ENCODE measurements around the gene IRX4.

DNA sequence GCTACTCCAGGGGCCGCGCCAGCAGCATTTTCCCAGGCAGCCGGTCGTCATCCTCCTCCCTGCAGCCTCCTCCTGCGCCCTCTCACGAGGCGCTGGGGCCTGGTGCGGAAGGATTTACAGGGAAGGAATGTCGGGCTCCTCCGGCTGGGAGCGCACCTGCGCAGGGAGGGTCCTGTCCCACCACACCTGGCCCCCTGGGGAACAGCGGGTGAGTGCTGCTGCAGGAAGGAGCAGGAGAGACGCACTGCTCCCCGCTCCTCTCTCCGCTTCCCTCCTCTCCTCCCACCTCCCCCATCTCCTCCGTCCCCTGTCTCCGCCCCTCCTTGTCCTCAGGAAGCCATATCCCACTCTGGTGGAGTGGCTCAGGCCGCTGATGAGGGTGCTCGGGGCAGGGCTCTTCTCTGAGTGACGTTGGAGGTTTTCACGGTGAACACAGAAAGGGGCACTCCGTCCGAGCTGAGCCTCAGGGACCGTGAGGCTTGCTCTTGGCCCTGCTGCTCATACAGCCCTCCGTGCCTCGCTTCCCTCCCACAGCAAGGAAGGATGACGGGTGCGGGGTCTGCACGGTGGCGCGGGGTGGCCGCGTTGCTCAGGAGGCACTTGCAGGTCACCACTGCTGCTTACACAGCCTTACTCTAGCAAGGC lies 31.3 kb downstream of the IRX4 start:
- TF ChIP-seq, protein P1, sequence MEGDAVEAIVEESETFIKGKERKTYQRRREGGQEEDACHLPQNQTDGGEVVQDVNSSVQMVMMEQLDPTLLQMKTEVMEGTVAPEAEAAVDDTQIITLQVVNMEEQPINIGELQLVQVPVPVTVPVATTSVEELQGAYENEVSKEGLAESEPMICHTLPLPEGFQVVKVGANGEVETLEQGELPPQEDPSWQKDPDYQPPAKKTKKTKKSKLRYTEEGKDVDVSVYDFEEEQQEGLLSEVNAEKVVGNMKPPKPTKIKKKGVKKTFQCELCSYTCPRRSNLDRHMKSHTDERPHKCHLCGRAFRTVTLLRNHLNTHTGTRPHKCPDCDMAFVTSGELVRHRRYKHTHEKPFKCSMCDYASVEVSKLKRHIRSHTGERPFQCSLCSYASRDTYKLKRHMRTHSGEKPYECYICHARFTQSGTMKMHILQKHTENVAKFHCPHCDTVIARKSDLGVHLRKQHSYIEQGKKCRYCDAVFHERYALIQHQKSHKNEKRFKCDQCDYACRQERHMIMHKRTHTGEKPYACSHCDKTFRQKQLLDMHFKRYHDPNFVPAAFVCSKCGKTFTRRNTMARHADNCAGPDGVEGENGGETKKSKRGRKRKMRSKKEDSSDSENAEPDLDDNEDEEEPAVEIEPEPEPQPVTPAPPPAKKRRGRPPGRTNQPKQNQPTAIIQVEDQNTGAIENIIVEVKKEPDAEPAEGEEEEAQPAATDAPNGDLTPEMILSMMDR (IDR thresholded peaks at IDR 0.05; ENCODE audit: insufficient read depth, low read depth, low read length): no peak
- peak; percentile 36 for TF ChIP-seq EZH2 (IDR thresholded peaks at IDR 0.05; ENCODE audit: insufficient read depth, low read length)
